ENCODE measurements around the gene CAPG. TPM values are rescaled to one million over a fixed set of nuclear protein-coding genes. Genes with fewer than 3 reads are reported as not detected.
A peak's percentile ranks its signal among the peaks of the same experiment; 100 is the strongest.

Gene CAPG
- total RNA-seq, 2 donors from 2014 or later: 47.1 to 56.9 TPM

DNA sequence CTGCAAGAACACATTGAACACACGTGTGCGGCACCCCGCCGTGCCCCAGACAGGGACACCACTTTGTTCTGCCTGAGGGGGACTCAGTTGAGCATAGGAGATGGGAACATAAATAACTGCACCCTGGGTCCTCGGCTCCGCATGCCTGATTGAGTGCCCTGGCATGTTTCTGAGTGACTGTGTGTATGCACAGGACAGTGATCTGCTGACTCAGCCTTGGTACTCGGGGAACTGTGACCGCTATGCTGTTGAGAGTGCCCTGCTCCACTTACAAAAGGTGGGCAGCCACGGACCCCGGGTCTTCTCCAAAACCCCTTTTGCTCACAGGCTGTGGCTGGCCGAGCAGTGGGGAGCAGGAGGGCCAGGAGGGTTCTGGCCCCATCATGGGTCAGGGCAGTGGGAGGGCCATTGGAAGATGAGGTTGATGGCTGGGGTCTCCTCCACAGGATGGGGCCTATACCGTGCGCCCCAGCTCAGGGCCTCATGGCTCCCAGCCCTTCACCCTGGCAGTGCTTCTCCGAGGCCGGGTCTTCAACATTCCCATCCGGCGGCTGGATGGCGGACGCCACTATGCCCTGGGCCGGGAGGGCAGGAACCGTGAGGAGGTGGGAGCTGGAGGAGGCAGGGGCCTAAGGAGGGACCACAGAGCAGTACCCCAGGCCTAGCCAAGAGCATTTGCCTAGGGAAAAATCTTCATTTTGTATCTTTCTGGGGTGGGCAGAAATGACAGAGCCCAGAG, 25.2 kb upstream of the CAPG start:
- Histone ChIP-seq H3K4me1 (ENCODE audit: control insufficient read depth in 1 of 2, low read depth in 2 of 2) (peaks cover 15 to 38% of the 10 kb centered on the region in 2 donors), H3K36me3 (no peaks in the 10 kb centered on the region), H3K9me3 (no peaks in the 10 kb centered on the region), H3K27ac (no peak overlapping the region), H3K27me3 (replicated peaks; ENCODE audit: insufficient read depth) (no peaks in the 10 kb centered on the region), H3K4me3 (no peak overlapping the region)
- DNase-seq (ENCODE audit: low spot score) (no peak), ATAC-seq (ENCODE audit: insufficient number of reproducible peaks, low FRiP score, low read depth) (no peak)
- TF ChIP-seq CTCF (IDR thresholded peaks at IDR 0.05): no peak

- Histone ChIP-seq H3K9me3 (no peaks in the 10 kb centered on the region), H3K4me1 (ENCODE audit: control insufficient read depth in 1 of 2, low read depth in 2 of 2) (peaks cover 15 to 38% of the 10 kb centered on the region in 2 donors)
- no peak for ATAC-seq (ENCODE audit: insufficient number of reproducible peaks, low FRiP score, low read depth)
Observed at GRCh38 chr2:85434696-85435095, 24.5 kb upstream of the CAPG start.

DNA sequence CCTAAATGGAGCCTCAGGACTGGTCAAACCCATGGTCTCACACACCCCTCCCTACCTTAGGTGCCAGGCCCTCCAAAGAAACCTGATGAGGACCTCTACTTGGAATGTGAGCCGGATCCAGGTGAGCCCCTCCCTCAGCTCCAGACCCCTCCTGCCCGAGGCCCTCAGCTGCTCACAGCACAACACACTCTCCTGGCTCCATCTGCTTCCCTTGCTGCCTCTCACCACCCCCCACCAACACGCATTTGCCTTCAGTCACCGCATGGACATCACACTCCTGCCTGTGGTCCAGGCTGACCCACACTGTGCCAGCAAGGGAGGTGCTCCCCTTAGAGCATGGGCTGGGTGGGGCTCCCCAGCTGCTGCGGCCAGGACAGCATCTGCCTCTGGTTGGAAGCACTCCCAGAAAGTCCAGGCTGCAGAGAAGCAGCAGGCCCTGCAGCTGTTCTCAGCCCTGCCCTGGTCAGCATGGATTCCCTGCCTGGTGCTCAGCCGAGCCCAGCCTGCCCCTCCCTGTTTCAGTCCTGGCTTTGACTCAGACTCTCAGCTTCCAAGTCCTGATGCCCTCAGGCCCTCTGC, 23.4 kb upstream of the CAPG start:
- Histone ChIP-seq H3K9me3 (no peaks in the 10 kb centered on the region), H3K27ac (peak overlapping the region; percentile 6 to 19), H3K4me1 (ENCODE audit: control insufficient read depth in 1 of 2, low read depth in 2 of 2) (peaks cover 13 to 30% of the 10 kb centered on the region in 2 donors), H3K36me3 (no peaks in the 10 kb centered on the region), H3K27me3 (replicated peaks; ENCODE audit: insufficient read depth) (no peaks in the 10 kb centered on the region), H3K4me3 (no peak overlapping the region)
- ATAC-seq (ENCODE audit: insufficient number of reproducible peaks, low FRiP score, low read depth) (no peak), DNase-seq (ENCODE audit: low spot score) (no peak)
- TF ChIP-seq CTCF (IDR thresholded peaks at IDR 0.05): no peak

More at GRCh38 chr2:85434696-85435095, 24.5 kb upstream of the CAPG start:
- Histone ChIP-seq H3K36me3 (no peaks in the 10 kb centered on the region), H3K27ac (peak overlapping the region in 1 of 2 donors; percentile 19), H3K27me3 (replicated peaks; ENCODE audit: insufficient read depth) (no peaks in the 10 kb centered on the region), H3K4me3 (no peak overlapping the region)
- DNase-seq (ENCODE audit: low spot score): no peak
- no peak for TF ChIP-seq CTCF (IDR thresholded peaks at IDR 0.05)

DNA sequence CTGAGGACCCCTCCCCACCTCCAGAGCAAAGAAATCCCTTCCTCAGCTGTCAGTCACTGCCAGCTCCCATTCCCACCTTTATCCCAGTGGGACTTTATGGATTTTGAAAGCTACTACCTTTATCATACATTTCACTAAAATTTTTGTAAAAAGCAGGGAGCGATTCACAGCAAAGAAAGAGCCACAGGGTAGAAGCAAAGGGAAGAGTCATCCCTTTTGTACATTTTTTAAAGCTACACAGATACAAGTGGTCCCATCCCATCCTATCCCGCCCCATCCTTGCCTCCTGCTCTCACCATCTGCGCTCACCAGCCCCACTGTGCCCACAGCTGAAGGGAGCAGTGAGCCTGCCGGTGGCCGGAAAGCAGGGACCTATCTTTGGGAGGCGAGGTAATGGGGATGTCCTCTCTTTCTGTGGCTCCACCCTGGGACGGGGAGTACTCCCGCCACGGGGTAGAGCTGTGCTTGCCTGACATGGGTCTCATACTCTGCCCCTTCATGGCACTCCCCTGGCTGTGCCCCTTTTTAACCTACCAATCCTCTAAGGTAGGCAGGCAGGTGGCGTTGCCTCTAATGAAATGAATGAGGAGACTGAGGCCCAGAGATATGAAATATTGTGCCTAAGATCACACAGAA, 21.5 kb upstream of the CAPG start:
- no peak for TF ChIP-seq CTCF (IDR thresholded peaks at IDR 0.05)
- Histone ChIP-seq H3K27ac (no peak overlapping the region), H3K4me1 (ENCODE audit: control insufficient read depth in 1 of 2, low read depth in 2 of 2) (peaks cover 3 to 15% of the 10 kb centered on the region in 2 donors), H3K4me3 (no peak overlapping the region), H3K36me3 (no peaks in the 10 kb centered on the region), H3K9me3 (no peaks in the 10 kb centered on the region), H3K27me3 (replicated peaks; ENCODE audit: insufficient read depth) (no peaks in the 10 kb centered on the region)
- DNase-seq (ENCODE audit: low spot score) (no peak), ATAC-seq (ENCODE audit: insufficient number of reproducible peaks, low FRiP score, low read depth) (no peak)

Measured in thoracic aorta (tissue), 2 donors.